Heart left ventricle (tissue), 13 donors: ENCODE results near the gene STYXL2.

Source experiments
- POLR2A ChIP-seq, 2 donors: fragments of 450-650 bp; IDR thresholded peaks; one replicate each; pipeline ENCODE4 v1.6.1; 2017; ENCODE audit warnings: antibody characterized with exemption in 2 of 2, mild to moderate bottlenecking in 2 of 2, moderate library complexity in 2 of 2
- TF ChIP-seq, protein P1 (sequence below), 12 donors: fragments of 200-600 bp; sonication (generic) in 4 of 12; IDR thresholded peaks; one replicate each; pipeline versions ENCODE4 v1.5.0 to v1.8.0; 2018 to 2022; ENCODE audit warnings: antibody characterized with exemption in 12 of 12, mild to moderate bottlenecking in 5 of 12
- donor health status: ischemic (EF 13 %, LVEDD 7.1; RV severe dilation, severe dysfunction).
- donor health status: DM: no; HTN: yes; CAD: no.
- donor health status: DM: no; HTN: no; CAD: no.
- donor health status: ischemic (EF 25% LVEDD 6.9; RV normal size, moderate dysfunction).
- donor health status: ischemic (EF 25% LVEDD 5.7; RV mildly dilated, moderate dysfunction).
- donor health status: ischemic (EF 35%, LVEDD 5.7; RV mildly dilated, moderate dysfunction).
- donor health status: nonischemic (EF 11% LVEDD 7.7; RV severe dilation, severe dysfunction).
- donor health status: DM: yes; HTN: yes; CAD: no.
- donor health status: PGD.
- donor health status: ischemic (EF 29% LVEDD 5.4; RV normal size, mild dysfunction).
- donor health status: nonischemic (EF 23%, LVEDD 6.1; RV moderate dilation, normal function).

DNA sequence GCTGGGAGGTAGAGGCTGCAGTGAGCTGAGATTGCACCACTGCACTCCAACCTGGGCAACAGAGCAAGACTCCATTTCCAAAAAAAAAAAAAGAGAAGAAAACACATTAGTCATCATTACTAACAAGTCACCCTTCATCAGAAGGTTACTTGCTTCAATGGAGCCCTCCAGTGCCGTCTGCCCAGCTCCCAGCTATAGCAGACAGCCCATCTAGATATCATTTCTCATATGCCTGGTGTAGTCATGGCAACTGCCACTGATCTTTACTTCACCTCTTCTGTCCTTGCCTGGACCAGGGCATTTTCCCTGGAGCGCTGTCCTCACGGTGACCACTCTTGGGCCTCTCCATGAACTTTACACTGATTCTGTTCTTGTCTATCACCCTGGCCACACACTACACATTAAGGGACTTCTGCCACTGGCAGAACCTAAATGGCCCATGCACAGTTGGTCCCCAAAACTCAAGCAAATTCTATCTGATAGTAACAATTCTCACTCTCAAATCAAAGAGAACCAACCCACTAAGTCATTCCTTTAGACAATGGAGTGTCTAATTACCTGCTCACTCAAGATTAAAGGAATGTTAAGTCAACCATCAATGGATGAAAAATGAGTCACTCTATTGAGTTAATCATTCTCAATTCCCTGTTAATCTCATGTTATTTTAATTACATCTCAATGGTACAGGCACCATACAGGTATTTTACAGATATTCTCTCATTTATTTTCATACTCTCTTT is 16.6 kb upstream of the STYXL2 start:
- TF ChIP-seq, protein P1, sequence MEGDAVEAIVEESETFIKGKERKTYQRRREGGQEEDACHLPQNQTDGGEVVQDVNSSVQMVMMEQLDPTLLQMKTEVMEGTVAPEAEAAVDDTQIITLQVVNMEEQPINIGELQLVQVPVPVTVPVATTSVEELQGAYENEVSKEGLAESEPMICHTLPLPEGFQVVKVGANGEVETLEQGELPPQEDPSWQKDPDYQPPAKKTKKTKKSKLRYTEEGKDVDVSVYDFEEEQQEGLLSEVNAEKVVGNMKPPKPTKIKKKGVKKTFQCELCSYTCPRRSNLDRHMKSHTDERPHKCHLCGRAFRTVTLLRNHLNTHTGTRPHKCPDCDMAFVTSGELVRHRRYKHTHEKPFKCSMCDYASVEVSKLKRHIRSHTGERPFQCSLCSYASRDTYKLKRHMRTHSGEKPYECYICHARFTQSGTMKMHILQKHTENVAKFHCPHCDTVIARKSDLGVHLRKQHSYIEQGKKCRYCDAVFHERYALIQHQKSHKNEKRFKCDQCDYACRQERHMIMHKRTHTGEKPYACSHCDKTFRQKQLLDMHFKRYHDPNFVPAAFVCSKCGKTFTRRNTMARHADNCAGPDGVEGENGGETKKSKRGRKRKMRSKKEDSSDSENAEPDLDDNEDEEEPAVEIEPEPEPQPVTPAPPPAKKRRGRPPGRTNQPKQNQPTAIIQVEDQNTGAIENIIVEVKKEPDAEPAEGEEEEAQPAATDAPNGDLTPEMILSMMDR (IDR thresholded peaks at IDR 0.05) = no peak
- TF ChIP-seq POLR2A (IDR thresholded peaks at IDR 0.05) = no peak
